Esophagus squamous epithelium (tissue), 4 donors: ENCODE results near the gene IBTK.

ENCODE experiments used
- CTCF ChIP-seq, 6 experiments: fragments of 450-650 bp in 4 of 6; fragments of 200-600 bp in 2 of 6; sonication (generic) in 2 of 6; IDR thresholded peaks; one replicate each; pipeline ENCODE4 v1.5.1; 2016 to 2019; ENCODE audit warnings: antibody characterized with exemption in 6 of 6, mild to moderate bottlenecking in 4 of 6, moderate library complexity in 4 of 6
- POLR2A ChIP-seq, 4 donors: fragments of 450-650 bp; IDR thresholded peaks; one replicate each; pipeline ENCODE4 v1.6.1; 2017; ENCODE audit warnings: antibody characterized with exemption in 4 of 4, mild to moderate bottlenecking in 4 of 4, moderate library complexity in 3 of 4

DNA sequence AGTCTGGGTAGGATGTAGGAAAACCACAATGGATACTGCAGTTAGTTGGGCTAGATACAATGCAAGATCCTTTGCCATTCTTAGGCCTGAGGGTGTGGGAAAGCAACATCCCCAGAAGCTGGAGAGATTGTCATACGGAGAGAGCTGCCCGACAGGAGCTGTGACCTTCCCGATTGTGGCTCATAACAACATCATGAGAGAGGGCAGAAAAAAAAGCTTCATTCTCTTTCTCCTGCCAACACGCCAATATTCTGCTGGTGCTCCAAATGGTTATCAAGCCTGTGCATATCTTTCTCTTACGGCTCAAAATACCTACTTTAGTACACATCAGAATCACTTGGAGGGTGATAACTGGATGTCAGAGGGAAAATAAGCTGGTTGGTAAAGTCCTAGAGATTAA, 81.1 kb downstream of the IBTK start:
- TF ChIP-seq POLR2A (IDR thresholded peaks at IDR 0.05): no peak
- no peak for TF ChIP-seq CTCF (IDR thresholded peaks at IDR 0.05)
